K562 (cell line): ENCODE data around the gene PLEKHB1. TPM values are rescaled to one million over a fixed set of nuclear protein-coding genes. Genes with fewer than 3 reads are reported as not detected.

Experiments
- CC2D1A ChIP-seq: fragments of 450-650 bp; IDR thresholded peaks from 2 replicates; pipeline ENCODE4 v1.6.1; 2017; ENCODE audit warnings: mild to moderate bottlenecking
- CHD4 ChIP-seq: fragments of 200-600 bp; sonication (generic); IDR thresholded peaks from 3 replicates; pipeline ENCODE4 v1.6.1; 2012; ENCODE audit warnings: low read depth, mild to moderate bottlenecking, mixed read lengths, low read length, inconsistent platforms; ENCODE audit not compliant: insufficient read depth, insufficient replicate concordance, poor library complexity, severe bottlenecking
- CTBP1 ChIP-seq: fragments of 450-650 bp; IDR thresholded peaks from 2 replicates; pipeline ENCODE4 v1.6.1; 2016; ENCODE audit warnings: borderline replicate concordance
- EHMT2 ChIP-seq: fragments of 450-650 bp; IDR thresholded peaks from 2 replicates; pipeline ENCODE4 v1.6.1; 2018; ENCODE audit warnings: antibody characterized with exemption
- GABPB2 ChIP-seq: fragments of 250-450 bp; sonication (Bioruptor Pico); conservative IDR thresholded peaks from 2 replicates; pipeline ENCODE4 v1.5.1; 2021; ENCODE audit warnings: mild to moderate bottlenecking
- MCM3 ChIP-seq: fragments of 450-650 bp; IDR thresholded peaks from 2 replicates; pipeline ENCODE4 v1.6.1; 2016
- SLC30A9 ChIP-seq: fragments of 250-450 bp; sonication (Bioruptor Pico); IDR thresholded peaks from 2 replicates; pipeline ENCODE4 v1.8.0; 2022; ENCODE audit warnings: mild to moderate bottlenecking, moderate library complexity
- TBP ChIP-seq: optimal IDR thresholded peaks from 2 replicates; pipeline ENCODE3; 2011; ENCODE audit warnings: low read depth, low read length, improper control_type of control experiment
- ZFP30 ChIP-seq: fragments of 250-450 bp; sonication (Bioruptor Pico); IDR thresholded peaks from 2 replicates; pipeline ENCODE4 v1.8.0; 2022; ENCODE audit warnings: moderate library complexity, mild to moderate bottlenecking, inconsistent platforms, borderline replicate concordance
- ZNF212 ChIP-seq: fragments of 450-650 bp; formaldehyde crosslinking; IDR thresholded peaks from 2 replicates; pipeline ENCODE4 v1.4.0; 2020; ENCODE audit warnings: mild to moderate bottlenecking
- ZNF324 ChIP-seq: fragments of 250-450 bp; sonication (Bioruptor Pico); IDR thresholded peaks from 2 replicates; pipeline ENCODE4 v1.4.0; 2020; ENCODE audit warnings: mild to moderate bottlenecking
- ZNF551 ChIP-seq: fragments of 250-450 bp; sonication (Bioruptor Pico); IDR thresholded peaks from 2 replicates; pipeline ENCODE4 v1.5.0; 2021; ENCODE audit warnings: mild to moderate bottlenecking, moderate library complexity
- polyA plus RNA-seq, 8 experiments: library from polyadenylated mRNA; depleted of rRNA in 4 of 8; stranded (reverse) in 5 of 8; unstranded in 3 of 8; fragments of >200 nt; fragmentation: Nextera tagmentation in 2 of 8; fragmentation: Illumina TruSeq in 1 of 8; extraction: Ambion mirVana in 2 of 8; extraction: Trizol in 1 of 8; gene quantifications; 2 replicates each; pipeline versions ENCODE4 v1.2.1 to v1.2.3, GENCODE V29; 2011 to 2014; ENCODE audit warnings: inconsistent platforms in 1 of 8, missing spikeins in 1 of 8
- total RNA-seq, 7 experiments: library from RNA; depleted of rRNA in 6 of 7; stranded (reverse); fragments of >200 nt in 6 of 7; fragmentation: Illumina TruSeq in 2 of 7; extraction: Trizol in 2 of 7; gene quantifications; 2 replicates each; pipeline versions ENCODE4 v1.2.1 to v1.2.3, GENCODE V29; 2011 to 2021; ENCODE audit warnings: low replicate concordance in 1 of 7
- TF ChIP-seq, protein P1 (sequence below): fragments of 200-800 bp; sonication (Bioruptor generic); IDR thresholded peaks from 2 replicates; pipeline ENCODE4 v1.6.1; 2017; ENCODE audit warnings: missing genetic modification characterization, missing compliant biosample characterization
- TF ChIP-seq, protein P2 (sequence below): sonication (generic); formaldehyde crosslinking; IDR thresholded peaks from 2 replicates; pipeline ENCODE4 v1.8.0; 2022; ENCODE audit warnings: mild to moderate bottlenecking, missing genetic modification reagents
- TF ChIP-seq, protein P3 (sequence below): fragments of 250-450 bp; sonication (Bioruptor Pico); IDR thresholded peaks from 2 replicates; pipeline ENCODE4 v1.5.0; 2020; ENCODE audit warnings: mild to moderate bottlenecking, borderline replicate concordance
- TF ChIP-seq, protein P4 (sequence below), 2 experiments: fragments of 150-350 bp in 1 of 2; IDR thresholded peaks; 2 replicates each; pipeline ENCODE4 v1.6.1; 2012 to 2016; ENCODE audit warnings: low read depth in 2 of 2, low read length in 2 of 2, mild to moderate bottlenecking in 1 of 2, moderate library complexity in 1 of 2

The PLEKHB1 gene
- total and polyA plus RNA-seq, 9 of the 15 experiments (the other 6 are each of a cell fraction or from before 2014, with no cell fraction given), result 0.07 to 0.62 (median 0.17) TPM; not detected in 2

DNA sequence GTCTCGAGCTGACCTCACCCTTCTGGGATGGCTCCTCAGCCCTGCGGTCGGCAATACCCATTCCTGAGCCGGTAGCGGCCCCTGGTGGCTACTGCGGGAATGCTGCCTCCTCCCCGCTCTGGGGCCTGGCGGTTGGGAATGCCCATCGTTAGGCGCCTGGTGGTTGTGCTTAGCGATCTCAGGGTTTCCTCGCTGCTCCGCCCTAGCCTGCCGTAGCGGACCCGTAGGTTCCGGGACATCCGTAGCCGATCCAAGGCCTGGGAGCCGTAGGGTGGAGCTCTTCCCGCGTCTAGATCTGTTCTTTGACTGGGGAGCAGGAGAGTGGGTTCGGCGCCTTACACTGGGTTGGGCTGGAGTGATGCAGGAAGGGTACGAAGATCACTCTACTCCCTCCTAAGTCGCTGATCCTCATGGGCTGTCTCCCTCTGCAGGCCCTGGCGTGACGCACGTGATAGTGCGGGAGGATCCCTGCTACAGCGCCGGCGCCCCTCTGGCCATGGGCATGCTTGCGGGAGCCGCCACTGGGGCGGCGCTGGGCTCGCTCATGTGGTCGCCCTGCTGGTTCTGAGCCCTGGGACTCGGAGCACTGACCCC lies 14.8 kb downstream of the PLEKHB1 start (continued):
- TF ChIP-seq, protein P1, sequence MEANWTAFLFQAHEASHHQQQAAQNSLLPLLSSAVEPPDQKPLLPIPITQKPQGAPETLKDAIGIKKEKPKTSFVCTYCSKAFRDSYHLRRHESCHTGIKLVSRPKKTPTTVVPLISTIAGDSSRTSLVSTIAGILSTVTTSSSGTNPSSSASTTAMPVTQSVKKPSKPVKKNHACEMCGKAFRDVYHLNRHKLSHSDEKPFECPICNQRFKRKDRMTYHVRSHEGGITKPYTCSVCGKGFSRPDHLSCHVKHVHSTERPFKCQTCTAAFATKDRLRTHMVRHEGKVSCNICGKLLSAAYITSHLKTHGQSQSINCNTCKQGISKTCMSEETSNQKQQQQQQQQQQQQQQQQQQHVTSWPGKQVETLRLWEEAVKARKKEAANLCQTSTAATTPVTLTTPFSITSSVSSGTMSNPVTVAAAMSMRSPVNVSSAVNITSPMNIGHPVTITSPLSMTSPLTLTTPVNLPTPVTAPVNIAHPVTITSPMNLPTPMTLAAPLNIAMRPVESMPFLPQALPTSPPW (CRISPR knock-in tag), result no peak; the same call in 1 of the 2 replicates
- TF ChIP-seq ZNF212 (no peak), TBP (peak; percentile 35), SLC30A9 (CRISPR knock-in tag) (no peak), CHD4 (no peak), CC2D1A (peak; percentile 83), EHMT2 (no peak), ZNF551 (CRISPR knock-in tag) (no peak), CTBP1 (peak; percentile 35; the same call in 1 of the 2 replicates), ZNF324 (CRISPR knock-in tag) (no peak), ZFP30 (CRISPR knock-in tag) (no peak), GABPB2 (no peak), MCM3 (no peak)
- TF ChIP-seq, protein P2, sequence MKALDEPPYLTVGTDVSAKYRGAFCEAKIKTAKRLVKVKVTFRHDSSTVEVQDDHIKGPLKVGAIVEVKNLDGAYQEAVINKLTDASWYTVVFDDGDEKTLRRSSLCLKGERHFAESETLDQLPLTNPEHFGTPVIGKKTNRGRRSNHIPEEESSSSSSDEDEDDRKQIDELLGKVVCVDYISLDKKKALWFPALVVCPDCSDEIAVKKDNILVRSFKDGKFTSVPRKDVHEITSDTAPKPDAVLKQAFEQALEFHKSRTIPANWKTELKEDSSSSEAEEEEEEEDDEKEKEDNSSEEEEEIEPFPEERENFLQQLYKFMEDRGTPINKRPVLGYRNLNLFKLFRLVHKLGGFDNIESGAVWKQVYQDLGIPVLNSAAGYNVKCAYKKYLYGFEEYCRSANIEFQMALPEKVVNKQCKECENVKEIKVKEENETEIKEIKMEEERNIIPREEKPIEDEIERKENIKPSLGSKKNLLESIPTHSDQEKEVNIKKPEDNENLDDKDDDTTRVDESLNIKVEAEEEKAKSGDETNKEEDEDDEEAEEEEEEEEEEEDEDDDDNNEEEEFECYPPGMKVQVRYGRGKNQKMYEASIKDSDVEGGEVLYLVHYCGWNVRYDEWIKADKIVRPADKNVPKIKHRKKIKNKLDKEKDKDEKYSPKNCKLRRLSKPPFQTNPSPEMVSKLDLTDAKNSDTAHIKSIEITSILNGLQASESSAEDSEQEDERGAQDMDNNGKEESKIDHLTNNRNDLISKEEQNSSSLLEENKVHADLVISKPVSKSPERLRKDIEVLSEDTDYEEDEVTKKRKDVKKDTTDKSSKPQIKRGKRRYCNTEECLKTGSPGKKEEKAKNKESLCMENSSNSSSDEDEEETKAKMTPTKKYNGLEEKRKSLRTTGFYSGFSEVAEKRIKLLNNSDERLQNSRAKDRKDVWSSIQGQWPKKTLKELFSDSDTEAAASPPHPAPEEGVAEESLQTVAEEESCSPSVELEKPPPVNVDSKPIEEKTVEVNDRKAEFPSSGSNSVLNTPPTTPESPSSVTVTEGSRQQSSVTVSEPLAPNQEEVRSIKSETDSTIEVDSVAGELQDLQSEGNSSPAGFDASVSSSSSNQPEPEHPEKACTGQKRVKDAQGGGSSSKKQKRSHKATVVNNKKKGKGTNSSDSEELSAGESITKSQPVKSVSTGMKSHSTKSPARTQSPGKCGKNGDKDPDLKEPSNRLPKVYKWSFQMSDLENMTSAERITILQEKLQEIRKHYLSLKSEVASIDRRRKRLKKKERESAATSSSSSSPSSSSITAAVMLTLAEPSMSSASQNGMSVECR, result peak; percentile 47; the same call in 1 of the 2 replicates
- TF ChIP-seq, protein P3, sequence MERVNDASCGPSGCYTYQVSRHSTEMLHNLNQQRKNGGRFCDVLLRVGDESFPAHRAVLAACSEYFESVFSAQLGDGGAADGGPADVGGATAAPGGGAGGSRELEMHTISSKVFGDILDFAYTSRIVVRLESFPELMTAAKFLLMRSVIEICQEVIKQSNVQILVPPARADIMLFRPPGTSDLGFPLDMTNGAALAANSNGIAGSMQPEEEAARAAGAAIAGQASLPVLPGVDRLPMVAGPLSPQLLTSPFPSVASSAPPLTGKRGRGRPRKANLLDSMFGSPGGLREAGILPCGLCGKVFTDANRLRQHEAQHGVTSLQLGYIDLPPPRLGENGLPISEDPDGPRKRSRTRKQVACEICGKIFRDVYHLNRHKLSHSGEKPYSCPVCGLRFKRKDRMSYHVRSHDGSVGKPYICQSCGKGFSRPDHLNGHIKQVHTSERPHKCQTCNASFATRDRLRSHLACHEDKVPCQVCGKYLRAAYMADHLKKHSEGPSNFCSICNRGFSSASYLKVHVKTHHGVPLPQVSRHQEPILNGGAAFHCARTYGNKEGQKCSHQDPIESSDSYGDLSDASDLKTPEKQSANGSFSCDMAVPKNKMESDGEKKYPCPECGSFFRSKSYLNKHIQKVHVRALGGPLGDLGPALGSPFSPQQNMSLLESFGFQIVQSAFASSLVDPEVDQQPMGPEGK (CRISPR knock-in tag), result no peak
- TF ChIP-seq, protein P4, sequence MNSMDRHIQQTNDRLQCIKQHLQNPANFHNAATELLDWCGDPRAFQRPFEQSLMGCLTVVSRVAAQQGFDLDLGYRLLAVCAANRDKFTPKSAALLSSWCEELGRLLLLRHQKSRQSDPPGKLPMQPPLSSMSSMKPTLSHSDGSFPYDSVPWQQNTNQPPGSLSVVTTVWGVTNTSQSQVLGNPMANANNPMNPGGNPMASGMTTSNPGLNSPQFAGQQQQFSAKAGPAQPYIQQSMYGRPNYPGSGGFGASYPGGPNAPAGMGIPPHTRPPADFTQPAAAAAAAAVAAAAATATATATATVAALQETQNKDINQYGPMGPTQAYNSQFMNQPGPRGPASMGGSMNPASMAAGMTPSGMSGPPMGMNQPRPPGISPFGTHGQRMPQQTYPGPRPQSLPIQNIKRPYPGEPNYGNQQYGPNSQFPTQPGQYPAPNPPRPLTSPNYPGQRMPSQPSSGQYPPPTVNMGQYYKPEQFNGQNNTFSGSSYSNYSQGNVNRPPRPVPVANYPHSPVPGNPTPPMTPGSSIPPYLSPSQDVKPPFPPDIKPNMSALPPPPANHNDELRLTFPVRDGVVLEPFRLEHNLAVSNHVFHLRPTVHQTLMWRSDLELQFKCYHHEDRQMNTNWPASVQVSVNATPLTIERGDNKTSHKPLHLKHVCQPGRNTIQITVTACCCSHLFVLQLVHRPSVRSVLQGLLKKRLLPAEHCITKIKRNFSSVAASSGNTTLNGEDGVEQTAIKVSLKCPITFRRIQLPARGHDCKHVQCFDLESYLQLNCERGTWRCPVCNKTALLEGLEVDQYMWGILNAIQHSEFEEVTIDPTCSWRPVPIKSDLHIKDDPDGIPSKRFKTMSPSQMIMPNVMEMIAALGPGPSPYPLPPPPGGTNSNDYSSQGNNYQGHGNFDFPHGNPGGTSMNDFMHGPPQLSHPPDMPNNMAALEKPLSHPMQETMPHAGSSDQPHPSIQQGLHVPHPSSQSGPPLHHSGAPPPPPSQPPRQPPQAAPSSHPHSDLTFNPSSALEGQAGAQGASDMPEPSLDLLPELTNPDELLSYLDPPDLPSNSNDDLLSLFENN (IDR thresholded peaks at IDR 0.05; ENCODE audit: low read depth in 2 of 2, low read length in 2 of 2), result peak in 1 of 2 experiments; percentile 45; a peak in 1 of 4 replicates
